GM23338 (cell line): ENCODE results near the gene PSMD13.

Experiments
- CREB1 ChIP-seq: fragments of 250-450 bp; sonication (Bioruptor Pico); IDR thresholded peaks from 2 replicates; pipeline ENCODE4 v1.5.0; 2020; ENCODE audit warnings: low read depth, mild to moderate bottlenecking, moderate library complexity
- EZH2 ChIP-seq: fragments of 200-600 bp; sonication (generic); IDR thresholded peaks from one replicate; pipeline ENCODE4 v1.8.0; 2017; ENCODE audit warnings: antibody characterized with exemption, mild to moderate bottlenecking, low read depth; ENCODE audit not compliant: unreplicated experiment
- EZH2phosphoT487 ChIP-seq: fragments of 200-600 bp; sonication (generic); IDR thresholded peaks from one replicate; pipeline ENCODE4 v1.8.1; 2018; ENCODE audit warnings: antibody characterized with exemption; ENCODE audit not compliant: unreplicated experiment
- POLR2AphosphoS5 ChIP-seq: IDR thresholded peaks from 2 replicates; pipeline ENCODE4 v1.6.1; 2016; ENCODE audit warnings: antibody characterized with exemption, low read depth
- TF ChIP-seq, protein P1 (sequence below), 2 experiments: fragments of 200-600 bp in 1 of 2; sonication (generic) in 1 of 2; conservative IDR thresholded peaks; 2 replicates each; pipeline versions ENCODE4 v1.5.1 to v1.6.1; 2016 to 2017; ENCODE audit warnings: antibody characterized with exemption in 2 of 2, low read depth in 2 of 2, mild to moderate bottlenecking in 2 of 2, moderate library complexity in 1 of 2

DNA sequence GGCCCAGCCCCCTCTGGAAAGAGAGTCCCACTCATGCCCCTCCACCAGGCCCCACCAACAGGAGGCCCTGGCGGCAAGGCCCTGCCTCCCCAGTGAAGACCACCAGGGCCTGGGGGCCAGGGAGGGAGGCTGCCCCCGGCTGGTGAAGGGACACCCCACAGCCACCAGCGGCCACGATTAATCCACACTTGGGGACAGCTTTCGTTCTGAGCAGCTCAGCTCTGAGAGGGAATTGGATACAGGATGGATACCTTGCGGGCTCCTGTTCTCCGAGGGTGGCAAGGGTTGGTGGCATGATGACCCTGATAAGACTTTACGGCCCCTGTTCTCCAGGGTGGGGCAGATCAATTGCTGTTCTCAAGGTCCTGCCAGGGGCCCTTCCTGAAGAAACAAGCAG, 34.5 kb downstream of the PSMD13 start:
- TF ChIP-seq EZH2 (no peak), POLR2AphosphoS5 (no peak), CREB1 (CRISPR knock-in tag) (no peak), EZH2phosphoT487 (no peak)
- TF ChIP-seq, protein P1, sequence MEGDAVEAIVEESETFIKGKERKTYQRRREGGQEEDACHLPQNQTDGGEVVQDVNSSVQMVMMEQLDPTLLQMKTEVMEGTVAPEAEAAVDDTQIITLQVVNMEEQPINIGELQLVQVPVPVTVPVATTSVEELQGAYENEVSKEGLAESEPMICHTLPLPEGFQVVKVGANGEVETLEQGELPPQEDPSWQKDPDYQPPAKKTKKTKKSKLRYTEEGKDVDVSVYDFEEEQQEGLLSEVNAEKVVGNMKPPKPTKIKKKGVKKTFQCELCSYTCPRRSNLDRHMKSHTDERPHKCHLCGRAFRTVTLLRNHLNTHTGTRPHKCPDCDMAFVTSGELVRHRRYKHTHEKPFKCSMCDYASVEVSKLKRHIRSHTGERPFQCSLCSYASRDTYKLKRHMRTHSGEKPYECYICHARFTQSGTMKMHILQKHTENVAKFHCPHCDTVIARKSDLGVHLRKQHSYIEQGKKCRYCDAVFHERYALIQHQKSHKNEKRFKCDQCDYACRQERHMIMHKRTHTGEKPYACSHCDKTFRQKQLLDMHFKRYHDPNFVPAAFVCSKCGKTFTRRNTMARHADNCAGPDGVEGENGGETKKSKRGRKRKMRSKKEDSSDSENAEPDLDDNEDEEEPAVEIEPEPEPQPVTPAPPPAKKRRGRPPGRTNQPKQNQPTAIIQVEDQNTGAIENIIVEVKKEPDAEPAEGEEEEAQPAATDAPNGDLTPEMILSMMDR (conservative IDR thresholded peaks at IDR 0.05; ENCODE audit: low read depth in 2 of 2), result no peak
